ENCODE results near the gene RIMS4. TPM values are rescaled to one million over a fixed set of nuclear protein-coding genes. Genes with fewer than 3 reads are reported as not detected.

Gene RIMS4
- total and polyA plus RNA-seq, 9 of the 15 experiments (the other 6 are each of a cell fraction or from before 2014, with no cell fraction given), result 0.04 TPM; not detected in 8

DNA sequence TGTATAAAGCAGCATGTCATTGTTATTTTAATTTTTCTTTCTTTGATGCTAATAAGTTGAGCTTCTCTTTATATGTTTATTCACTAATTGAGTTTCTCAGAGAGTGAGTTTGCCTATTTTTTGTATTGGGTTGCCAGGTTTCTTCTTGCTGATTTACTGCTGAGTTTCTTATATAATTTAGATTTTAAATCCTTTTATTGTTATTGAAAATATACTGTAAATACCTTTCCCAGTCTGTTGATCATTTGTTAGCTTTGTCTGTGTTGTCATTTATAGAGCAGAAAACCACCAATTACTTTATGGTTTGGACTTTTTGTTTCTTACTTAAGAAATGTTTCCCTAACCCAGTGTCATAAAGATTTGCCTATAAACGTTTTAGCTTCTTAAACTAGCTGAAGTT lies 17.1 kb upstream of the RIMS4 start:
- CTCF ChIA-PET (ENCODE audit: low intra/inter-chr PET ratio), result no interaction called here

More for the DNA sequence above, 17.1 kb upstream of the RIMS4 start:
- DNase-seq (ENCODE audit: extremely low read depth in 1 of 4, low spot score in 3 of 4) (no peak), FAIRE-seq (no peak), ATAC-seq (no peak)
- Histone ChIP-seq H3K79me2 (ENCODE audit: control insufficient read depth, insufficient read depth, low read length) (no peaks in the 10 kb centered on the region), H3K9me1 (ENCODE audit: control insufficient read depth, insufficient read depth, low read length) (no peaks in the 10 kb centered on the region), H3K9me3 (replicated peaks; ENCODE audit: control insufficient read depth, insufficient read depth, low read depth, low read length) (no peaks in the 10 kb centered on the region), H3K4me1 (replicated peaks in 1 of 2; ENCODE audit: control insufficient read depth in 2 of 2, insufficient read depth in 2 of 2, low read length in 2 of 2) (no peaks in the 10 kb centered on the region), H3K36me3 (ENCODE audit: control insufficient read depth, insufficient read depth, low read length) (no peaks in the 10 kb centered on the region), H3K27ac (ENCODE audit: extremely low read depth, low read depth, low read length) (no peak overlapping the region), H4K20me1 (replicated peaks; ENCODE audit: control insufficient read depth, insufficient read depth, low read length) (no peaks in the 10 kb centered on the region), H3K4me2 (ENCODE audit: insufficient read depth, low read length) (no peak overlapping the region), H3K9ac (ENCODE audit: insufficient read depth in 1 of 2, low read depth in 2 of 2, low read length in 2 of 2) (no peak overlapping the region), H2AFZ (ENCODE audit: low read depth, low read length) (no peak overlapping the region), H3K27me3 (ENCODE audit: control insufficient read depth in 2 of 2, insufficient read depth in 2 of 2, low read length in 2 of 2) (peaks cover 2% of the 10 kb centered on the region in 2 experiments; a peak in 3 of 5 replicates), H3K4me3 (no peak overlapping the region)
- 0% methylated on average over 1 of the region's 1 CpG for WGBS (ENCODE audit: insufficient coverage, low coverage, missing lambda C conversion rate)
- BruUV-seq (replicated peaks), result no TSS peak
- in situ Hi-C loops (cut with MboI) (no loop called here), intact Hi-C loops (cut with micrococcal nuclease) (no loop called here)
- TF ChIP-seq MEIS2 (IDR thresholded peaks at IDR 0.05; ENCODE audit: partially characterized antibody) (no peak), ARID1B (IDR thresholded peaks at IDR 0.05) (no peak), KDM1A (IDR thresholded peaks at IDR 0.05) (no peak), NONO (IDR thresholded peaks at IDR 0.05; ENCODE audit: low read depth in 2 of 2, low read length in 1 of 2) (no peak), MAFK (IDR thresholded peaks at IDR 0.05; ENCODE audit: low read length) (no peak), POLR3G (IDR thresholded peaks at IDR 0.05; ENCODE audit: extremely low read depth, insufficient read length, insufficient replicate concordance) (no peak), RNF2 (IDR thresholded peaks at IDR 0.05) (no peak), HEY1 (CRISPR knock-in tag; IDR thresholded peaks at IDR 0.05; ENCODE audit: borderline replicate concordance) (no peak), MBD2 (IDR thresholded peaks at IDR 0.05; ENCODE audit: borderline replicate concordance, low read depth) (no peak), RFX5 (IDR thresholded peaks at IDR 0.05; ENCODE audit: low read depth, low read length) (no peak)
- TF ChIP-seq, protein P1, sequence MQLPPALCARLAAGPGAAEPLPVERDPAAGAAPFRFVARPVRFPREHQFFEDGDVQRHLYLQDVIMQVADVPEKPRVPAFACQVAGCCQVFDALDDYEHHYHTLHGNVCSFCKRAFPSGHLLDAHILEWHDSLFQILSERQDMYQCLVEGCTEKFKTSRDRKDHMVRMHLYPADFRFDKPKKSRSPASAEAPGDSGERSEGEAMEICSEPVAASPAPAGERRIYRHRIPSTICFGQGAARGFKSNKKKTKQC (CRISPR knock-in tag; IDR thresholded peaks at IDR 0.05), result no peak
- TF ChIP-seq, protein P2, sequence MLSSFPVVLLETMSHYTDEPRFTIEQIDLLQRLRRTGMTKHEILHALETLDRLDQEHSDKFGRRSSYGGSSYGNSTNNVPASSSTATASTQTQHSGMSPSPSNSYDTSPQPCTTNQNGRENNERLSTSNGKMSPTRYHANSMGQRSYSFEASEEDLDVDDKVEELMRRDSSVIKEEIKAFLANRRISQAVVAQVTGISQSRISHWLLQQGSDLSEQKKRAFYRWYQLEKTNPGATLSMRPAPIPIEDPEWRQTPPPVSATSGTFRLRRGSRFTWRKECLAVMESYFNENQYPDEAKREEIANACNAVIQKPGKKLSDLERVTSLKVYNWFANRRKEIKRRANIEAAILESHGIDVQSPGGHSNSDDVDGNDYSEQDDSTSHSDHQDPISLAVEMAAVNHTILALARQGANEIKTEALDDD (IDR thresholded peaks at IDR 0.05), result no peak
- TF ChIP-seq, protein P3, sequence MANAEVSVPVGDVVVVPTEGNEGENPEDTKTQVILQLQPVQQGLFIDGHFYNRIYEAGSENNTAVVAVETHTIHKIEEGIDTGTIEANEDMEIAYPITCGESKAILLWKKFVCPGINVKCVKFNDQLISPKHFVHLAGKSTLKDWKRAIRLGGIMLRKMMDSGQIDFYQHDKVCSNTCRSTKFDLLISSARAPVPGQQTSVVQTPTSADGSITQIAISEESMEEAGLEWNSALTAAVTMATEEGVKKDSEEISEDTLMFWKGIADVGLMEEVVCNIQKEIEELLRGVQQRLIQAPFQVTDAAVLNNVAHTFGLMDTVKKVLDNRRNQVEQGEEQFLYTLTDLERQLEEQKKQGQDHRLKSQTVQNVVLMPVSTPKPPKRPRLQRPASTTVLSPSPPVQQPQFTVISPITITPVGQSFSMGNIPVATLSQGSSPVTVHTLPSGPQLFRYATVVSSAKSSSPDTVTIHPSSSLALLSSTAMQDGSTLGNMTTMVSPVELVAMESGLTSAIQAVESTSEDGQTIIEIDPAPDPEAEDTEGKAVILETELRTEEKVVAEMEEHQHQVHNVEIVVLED (CRISPR knock-in tag; IDR thresholded peaks at IDR 0.05), result no peak
- TF ChIP-seq, protein P4, sequence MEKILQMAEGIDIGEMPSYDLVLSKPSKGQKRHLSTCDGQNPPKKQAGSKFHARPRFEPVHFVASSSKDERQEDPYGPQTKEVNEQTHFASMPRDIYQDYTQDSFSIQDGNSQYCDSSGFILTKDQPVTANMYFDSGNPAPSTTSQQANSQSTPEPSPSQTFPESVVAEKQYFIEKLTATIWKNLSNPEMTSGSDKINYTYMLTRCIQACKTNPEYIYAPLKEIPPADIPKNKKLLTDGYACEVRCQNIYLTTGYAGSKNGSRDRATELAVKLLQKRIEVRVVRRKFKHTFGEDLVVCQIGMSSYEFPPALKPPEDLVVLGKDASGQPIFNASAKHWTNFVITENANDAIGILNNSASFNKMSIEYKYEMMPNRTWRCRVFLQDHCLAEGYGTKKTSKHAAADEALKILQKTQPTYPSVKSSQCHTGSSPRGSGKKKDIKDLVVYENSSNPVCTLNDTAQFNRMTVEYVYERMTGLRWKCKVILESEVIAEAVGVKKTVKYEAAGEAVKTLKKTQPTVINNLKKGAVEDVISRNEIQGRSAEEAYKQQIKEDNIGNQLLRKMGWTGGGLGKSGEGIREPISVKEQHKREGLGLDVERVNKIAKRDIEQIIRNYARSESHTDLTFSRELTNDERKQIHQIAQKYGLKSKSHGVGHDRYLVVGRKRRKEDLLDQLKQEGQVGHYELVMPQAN (IDR thresholded peaks at IDR 0.05; ENCODE audit: borderline replicate concordance), result no peak
- TF ChIP-seq, protein P5, sequence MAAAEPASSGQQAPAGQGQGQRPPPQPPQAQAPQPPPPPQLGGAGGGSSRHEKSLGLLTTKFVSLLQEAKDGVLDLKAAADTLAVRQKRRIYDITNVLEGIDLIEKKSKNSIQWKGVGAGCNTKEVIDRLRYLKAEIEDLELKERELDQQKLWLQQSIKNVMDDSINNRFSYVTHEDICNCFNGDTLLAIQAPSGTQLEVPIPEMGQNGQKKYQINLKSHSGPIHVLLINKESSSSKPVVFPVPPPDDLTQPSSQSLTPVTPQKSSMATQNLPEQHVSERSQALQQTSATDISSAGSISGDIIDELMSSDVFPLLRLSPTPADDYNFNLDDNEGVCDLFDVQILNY (CRISPR knock-in tag; IDR thresholded peaks at IDR 0.05), result no peak
- POLR2A ChIA-PET, result interaction anchor here (0.6 to 1.8 kb wide), 3 partner anchors 10 to 39 kb away, joined by 3 to 4 read pairs (median 3); no protein-coding TSS in a partner anchor
